Hepatocyte (in vitro differentiated cells): ENCODE results near the gene CHST8. TPM values are rescaled to one million over a fixed set of nuclear protein-coding genes. Genes with fewer than 3 reads are reported as not detected.

Experiments
- DNase-seq: peaks from one replicate; pipeline ENCODE4 v3.0.0-alpha.2; 2016; ENCODE audit warnings: low spot score
- H2AFZ ChIP-seq: fragments of 200-600 bp; sonication (generic); 2 replicates; pipeline ENCODE4 v1.6.0; 2016; ENCODE audit warnings: antibody characterized with exemption, mild to moderate bottlenecking
- H3K27ac ChIP-seq: fragments of 200-600 bp; sonication (generic); 2 replicates; pipeline ENCODE4 v1.5.1; 2016; ENCODE audit warnings: mild to moderate bottlenecking
- H3K27me3 ChIP-seq: fragments of 200-600 bp; sonication (generic); 2 replicates; pipeline ENCODE4 v1.6.1; 2016
- H3K36me3 ChIP-seq: fragments of 200-600 bp; sonication (generic); replicated peaks from 2 replicates; pipeline ENCODE4 v1.5.1; 2016; ENCODE audit warnings: low read depth; ENCODE audit not compliant: insufficient read depth
- H3K4me1 ChIP-seq: fragments of 200-600 bp; sonication (generic); 2 replicates; pipeline ENCODE4 v1.5.1; 2016; ENCODE audit warnings: mild to moderate bottlenecking, moderate library complexity; ENCODE audit not compliant: insufficient read depth
- H3K4me2 ChIP-seq: fragments of 200-600 bp; sonication (generic); 2 replicates; pipeline ENCODE4 v1.6.0; 2016
- H3K4me3 ChIP-seq: fragments of 200-600 bp; sonication (generic); 2 replicates; pipeline ENCODE4 v1.5.1; 2016; ENCODE audit warnings: mild to moderate bottlenecking
- H3K79me2 ChIP-seq: fragments of 200-600 bp; sonication (generic); 2 replicates; pipeline ENCODE4 v1.6.0; 2017; ENCODE audit warnings: mild to moderate bottlenecking
- H3K9me2 ChIP-seq: fragments of 200-600 bp; sonication (generic); replicated peaks from 2 replicates; pipeline ENCODE4 v1.6.0; 2017; ENCODE audit warnings: mild to moderate bottlenecking; ENCODE audit not compliant: insufficient read depth
- H3K9me3 ChIP-seq: fragments of 200-600 bp; sonication (generic); 2 replicates; pipeline ENCODE4 v1.5.1; 2016; ENCODE audit warnings: low read depth, mild to moderate bottlenecking
- H4K20me1 ChIP-seq: fragments of 200-600 bp; sonication (generic); 2 replicates; pipeline ENCODE4 v1.6.0; 2016; ENCODE audit warnings: mild to moderate bottlenecking; ENCODE audit not compliant: insufficient read depth, poor library complexity, severe bottlenecking
- CTCF ChIP-seq: fragments of 200-600 bp; sonication (generic); IDR thresholded peaks from 2 replicates; pipeline ENCODE4 v1.5.1; 2016; ENCODE audit warnings: antibody characterized with exemption, mild to moderate bottlenecking; ENCODE audit not compliant: poor library complexity
- EZH2 ChIP-seq: fragments of 200-600 bp; sonication (generic); IDR thresholded peaks from 2 replicates; pipeline ENCODE4 v1.6.1; 2016; ENCODE audit warnings: antibody characterized with exemption, mild to moderate bottlenecking, borderline replicate concordance
- EZH2phosphoT487 ChIP-seq: fragments of 200-600 bp; sonication (generic); IDR thresholded peaks from one replicate; pipeline ENCODE4 v1.6.1; 2018; ENCODE audit warnings: antibody characterized with exemption, mild to moderate bottlenecking, low read depth, moderate library complexity; ENCODE audit not compliant: unreplicated experiment, severe bottlenecking
- WGBS: methylation state at CpG from one replicate; pipeline ENCODE4 v1.1.6; 2016; ENCODE audit warnings: low lambda C conversion rate; ENCODE audit errors: missing lambda C conversion rate; 5-methylcytosine and 5-hydroxymethylcytosine counted together
- polyA plus RNA-seq: library from polyadenylated mRNA; unstranded; fragments of >200 nt; fragmentation: Nextera tagmentation; extraction: Ambion mirVana; gene quantifications from 2 replicates; pipeline ENCODE4 v1.2.1, GENCODE V29; 2016
- total RNA-seq: library from RNA; depleted of rRNA; stranded (reverse); fragments of >200 nt; gene quantifications from 2 replicates; pipeline ENCODE4 v1.2.3, GENCODE V29; 2014

The CHST8 gene
- total and polyA plus RNA-seq, 2 experiments from 2014 or later: 0.07 to 0.89 TPM

DNA sequence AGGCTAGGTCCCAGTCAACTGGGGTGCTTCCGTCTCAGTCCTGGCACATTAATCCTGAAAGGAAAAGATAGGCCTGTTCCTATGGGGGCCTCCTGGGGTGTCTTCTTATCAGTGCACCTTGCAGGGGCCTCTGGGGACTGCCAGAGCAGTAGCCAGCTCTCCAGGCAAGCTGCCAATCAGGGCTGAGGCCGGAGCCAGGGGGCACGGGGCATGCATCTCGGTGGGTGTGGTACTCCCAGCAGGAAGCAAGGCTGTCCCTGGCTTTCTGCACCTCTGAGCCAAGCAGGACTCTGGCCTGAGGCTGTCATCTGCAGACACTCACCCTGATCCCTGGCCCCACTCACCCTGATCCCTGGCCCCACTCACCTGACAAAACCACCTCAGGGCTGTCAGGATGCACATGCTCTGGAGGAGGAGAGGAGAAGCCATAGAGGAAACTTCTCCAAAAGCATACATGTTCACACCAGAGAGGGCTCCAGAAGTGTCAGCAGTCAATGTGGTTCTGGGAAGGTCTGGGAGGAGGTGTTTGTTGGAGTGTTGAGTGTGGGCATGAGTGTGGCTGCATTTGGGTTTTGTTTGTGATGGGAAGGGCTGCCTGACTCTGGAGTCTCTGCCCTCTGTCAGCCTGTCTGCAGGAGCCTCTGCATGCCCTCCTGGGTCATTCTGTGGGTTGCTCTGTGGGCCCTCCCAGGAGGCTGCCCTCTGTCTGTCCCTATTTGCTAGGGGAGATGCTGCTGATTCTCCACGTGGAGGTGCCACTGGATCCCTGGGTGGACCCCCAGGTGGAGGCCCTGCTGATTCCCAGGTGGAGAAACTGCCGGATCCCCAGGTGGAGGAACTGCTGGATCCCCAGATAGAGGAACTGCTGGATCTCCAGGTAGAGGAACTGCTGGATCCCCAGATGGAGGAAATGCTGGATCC, 152.2 kb downstream of the CHST8 start:
- WGBS: 47% methylated on average over 6 of the region's 6 CpGs
- H4K20me1 ChIP-seq: no peaks in the 10 kb centered on the region
- no peak overlapping the region for H3K4me3 ChIP-seq
- no peaks in the 10 kb centered on the region for H3K4me1 ChIP-seq
- H3K9me2 ChIP-seq: no peaks in the 10 kb centered on the region
- H3K36me3 ChIP-seq: no peaks in the 10 kb centered on the region
- DNase-seq: no peak
- TF ChIP-seq EZH2phosphoT487 (no peak), EZH2 (no peak), CTCF (no peak)
- no peak overlapping the region for H3K27ac ChIP-seq
- no peaks in the 10 kb centered on the region for H3K79me2 ChIP-seq
- no peak overlapping the region for H3K4me2 ChIP-seq
- peaks cover 7% of the 10 kb centered on the region for H3K27me3 ChIP-seq
- H3K9me3 ChIP-seq: no peaks in the 10 kb centered on the region
- no peak overlapping the region for H2AFZ ChIP-seq

- Histone ChIP-seq H3K4me1 (no peaks in the 10 kb centered on the region), H3K79me2 (no peaks in the 10 kb centered on the region), H3K27ac (no peak overlapping the region), H3K36me3 (no peaks in the 10 kb centered on the region), H3K9me3 (no peaks in the 10 kb centered on the region), H3K4me2 (no peak overlapping the region), H3K4me3 (no peak overlapping the region), H3K27me3 (peaks cover 6% of the 10 kb centered on the region), H2AFZ (no peak overlapping the region), H4K20me1 (no peaks in the 10 kb centered on the region), H3K9me2 (no peaks in the 10 kb centered on the region)
- DNase-seq: no peak
- 85% methylated on average over 6 of the region's 6 CpGs for WGBS
- TF ChIP-seq CTCF (no peak), EZH2 (no peak), EZH2phosphoT487 (no peak)
These were observed 153.0 kb downstream of the CHST8 start for GRCh38 chr19:33774751-33775150.

DNA sequence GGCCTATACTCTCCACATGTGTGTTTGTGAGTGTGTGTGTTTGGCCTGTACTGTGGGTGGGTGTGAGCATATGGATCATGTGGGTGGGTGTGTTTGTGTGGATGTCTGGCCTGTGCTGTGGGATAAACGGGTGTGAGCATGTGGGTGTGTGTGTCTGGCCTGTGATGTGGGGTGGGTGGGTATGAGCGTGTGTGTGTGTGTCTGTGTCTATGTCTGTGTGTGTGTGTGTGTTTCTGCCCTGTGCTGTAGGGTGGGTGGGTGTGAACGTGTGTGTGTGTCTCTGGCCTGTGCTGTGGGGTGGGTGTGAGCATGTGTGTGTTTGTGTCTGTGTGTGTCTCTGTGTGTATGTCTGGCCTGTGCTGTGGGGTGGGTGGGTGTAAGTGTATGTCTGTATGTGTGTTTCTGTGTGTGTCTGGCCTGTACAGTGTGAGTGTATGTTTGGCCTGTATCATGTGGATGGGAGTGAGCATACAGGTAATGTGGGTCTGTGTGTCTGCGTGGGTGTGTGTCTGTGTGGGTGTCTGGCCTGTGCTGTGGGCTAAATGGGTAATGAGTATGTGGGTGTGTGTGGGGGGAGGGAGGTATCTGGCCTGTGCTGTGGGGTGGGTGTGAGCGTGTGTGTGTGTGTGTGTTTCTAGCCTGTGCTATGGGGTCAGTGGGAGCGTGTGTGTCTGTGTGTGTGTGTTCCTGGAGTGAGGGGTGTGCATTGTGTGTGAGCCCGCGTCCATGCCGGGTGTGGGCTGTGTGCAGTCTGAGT, 154.2 kb downstream of the CHST8 start:
- TF ChIP-seq EZH2phosphoT487: no peak
- no peak for TF ChIP-seq CTCF
- no peak for TF ChIP-seq EZH2
- Histone ChIP-seq H4K20me1 (no peaks in the 10 kb centered on the region), H3K4me2 (no peak overlapping the region), H3K9me2 (no peaks in the 10 kb centered on the region), H2AFZ (no peak overlapping the region), H3K27ac (no peak overlapping the region), H3K79me2 (no peaks in the 10 kb centered on the region), H3K9me3 (no peaks in the 10 kb centered on the region), H3K4me1 (no peaks in the 10 kb centered on the region), H3K27me3 (peaks cover 9% of the 10 kb centered on the region), H3K36me3 (no peaks in the 10 kb centered on the region), H3K4me3 (no peak overlapping the region)
- WGBS: 82% methylated on average over 6 of the region's 9 CpGs
- DNase-seq: no peak
